Measurements from ENCODE around the gene TMCO4. TPM values are rescaled to one million over a fixed set of nuclear protein-coding genes. Genes with fewer than 3 reads are reported as not detected.

The TMCO4 gene
- total and polyA plus RNA-seq, 2 donors (not counting 1 experiment from before 2014, with no cell fraction given): 21.7 to 31.3 TPM

GRCh38 chr1:19800076-19800804, 524 bp upstream of the TMCO4 start:
- intact Hi-C loops (cut with micrococcal nuclease): no loop called here
- POLR2A ChIA-PET: interaction anchor here (0.7 kb wide), 1 partner anchor 594 kb away, joined by 8 read pairs; no protein-coding TSS in a partner anchor
- peaks cover 21% of the 10 kb centered on the region for H3K4me1 Mint-ChIP-seq
- ATAC-seq (ENCODE audit: low read depth) (peak; percentile 50), DNase-seq (peak; percentile 68)
- no peaks in the 10 kb centered on the region for H3K9me3 Mint-ChIP-seq (ENCODE audit: insufficient read depth)
- Histone ChIP-seq H4K20me1 (ENCODE audit: control insufficient read depth, insufficient read depth, low read length, poor library complexity, severe bottlenecking) (no peaks in the 10 kb centered on the region), H3K4me1 (ENCODE audit: control insufficient read depth in 2 of 2, insufficient read depth in 2 of 2, low read length in 2 of 2) (peaks cover 9 to 24% of the 10 kb centered on the region in 2 donors), H3K79me2 (ENCODE audit: control insufficient read depth, insufficient read depth, low read length) (no peaks in the 10 kb centered on the region), H2AFZ (ENCODE audit: insufficient read depth, low read depth, low read length, poor library complexity, severe bottlenecking) (peak overlapping the region; percentile 94), H3K27ac (ENCODE audit: low read length in 2 of 2) (peak overlapping the region; percentile 63 to 87), H3K4me3 (ENCODE audit: control extremely low read depth in 1 of 5, extremely low read depth in 1 of 5, insufficient read depth in 1 of 5, low read depth in 2 of 5, low read length in 4 of 5) (peak overlapping the region; percentile 79 to 95 (median 84)), H3K36me3 (replicated peaks in 1 of 2; ENCODE audit: control extremely low read depth in 1 of 2, control insufficient read depth in 1 of 2, extremely low read depth in 1 of 2, insufficient read depth in 2 of 2, low read length in 1 of 2) (no peaks in the 10 kb centered on the region), H3K27me3 (replicated peaks in 1 of 4; ENCODE audit: control extremely low read depth in 1 of 4, control insufficient read depth in 3 of 4, insufficient read depth in 4 of 4, low read length in 3 of 4) (no peaks in the 10 kb centered on the region), H3K9ac (ENCODE audit: low read length) (peak overlapping the region; percentile 80), H3K4me2 (replicated peaks; ENCODE audit: low read depth, low read length, poor library complexity, severe bottlenecking) (peak overlapping the region; percentile 98), H3K9me3 (ENCODE audit: control extremely low read depth in 1 of 3, control insufficient read depth in 2 of 3, insufficient read depth in 1 of 3, low read length in 2 of 3) (no peaks in the 10 kb centered on the region)
- CTCF ChIA-PET: no interaction called here
- H3K4me3 Mint-ChIP-seq: peak overlapping the region; percentile 96
- H3K27me3 Mint-ChIP-seq: peaks cover 10% of the 10 kb centered on the region
- TF ChIP-seq, protein P1, sequence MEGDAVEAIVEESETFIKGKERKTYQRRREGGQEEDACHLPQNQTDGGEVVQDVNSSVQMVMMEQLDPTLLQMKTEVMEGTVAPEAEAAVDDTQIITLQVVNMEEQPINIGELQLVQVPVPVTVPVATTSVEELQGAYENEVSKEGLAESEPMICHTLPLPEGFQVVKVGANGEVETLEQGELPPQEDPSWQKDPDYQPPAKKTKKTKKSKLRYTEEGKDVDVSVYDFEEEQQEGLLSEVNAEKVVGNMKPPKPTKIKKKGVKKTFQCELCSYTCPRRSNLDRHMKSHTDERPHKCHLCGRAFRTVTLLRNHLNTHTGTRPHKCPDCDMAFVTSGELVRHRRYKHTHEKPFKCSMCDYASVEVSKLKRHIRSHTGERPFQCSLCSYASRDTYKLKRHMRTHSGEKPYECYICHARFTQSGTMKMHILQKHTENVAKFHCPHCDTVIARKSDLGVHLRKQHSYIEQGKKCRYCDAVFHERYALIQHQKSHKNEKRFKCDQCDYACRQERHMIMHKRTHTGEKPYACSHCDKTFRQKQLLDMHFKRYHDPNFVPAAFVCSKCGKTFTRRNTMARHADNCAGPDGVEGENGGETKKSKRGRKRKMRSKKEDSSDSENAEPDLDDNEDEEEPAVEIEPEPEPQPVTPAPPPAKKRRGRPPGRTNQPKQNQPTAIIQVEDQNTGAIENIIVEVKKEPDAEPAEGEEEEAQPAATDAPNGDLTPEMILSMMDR (IDR thresholded peaks at IDR 0.05): no peak
- no peak for TF ChIP-seq EZH2 (IDR thresholded peaks at IDR 0.05; ENCODE audit: borderline replicate concordance, insufficient read depth, low read depth, low read length, poor library complexity, severe bottlenecking)
- peak overlapping the region; percentile 94 for H3K27ac Mint-ChIP-seq
- 21% methylated on average over 27 of the region's 33 CpGs for WGBS (ENCODE audit: insufficient coverage)

Data from B cell (primary cell).